C4-2B (cell line): ENCODE measurements around the gene INS.

Experiments
- H3K27ac ChIP-seq: fragments of 450-650 bp; 2 replicates; pipeline ENCODE4 v1.5.1; 2017
- CTCF ChIP-seq: fragments of 450-650 bp; conservative IDR thresholded peaks from 2 replicates; pipeline ENCODE4 v1.5.1; 2017; ENCODE audit warnings: mild to moderate bottlenecking
- ZFX ChIP-seq: fragments of 450-650 bp; IDR thresholded peaks from 2 replicates; pipeline ENCODE4 v1.6.1; 2017

Gene INS

GRCh38 chr11:2160736-2161259 is at the start of gene INS:
TSS of gene INS (minus strand) at chr11:2161209. CDS start at chr11:2160971, 238 bp downstream.
- H3K27ac ChIP-seq = no peak within 1 kb of the TSS
- TF ChIP-seq CTCF = no peak
- TF ChIP-seq ZFX = no peak

GRCh38 chr11:2210366-2211112 is 49.5 kb upstream of the INS start:
- H3K27ac ChIP-seq = no peak overlapping the region; the same call in 1 of the 2 replicates
- TF ChIP-seq CTCF (no peak), ZFX (no peak)

GRCh38 chr11:2209900-2210321 is 48.9 kb upstream of the INS start:
- no peak for TF ChIP-seq ZFX
- TF ChIP-seq CTCF = no peak
- no peak overlapping the region; the same call in 1 of the 2 replicates for H3K27ac ChIP-seq

GRCh38 chr11:2209370-2209801 is 48.4 kb upstream of the INS start:
- TF ChIP-seq CTCF (no peak), ZFX (no peak)
- H3K27ac ChIP-seq = no peak overlapping the region; the same call in 1 of the 2 replicates

- no peak for TF ChIP-seq ZFX
- no peak; the same call in 1 of the 2 replicates for TF ChIP-seq CTCF
- H3K27ac ChIP-seq = no peak overlapping the region; the same call in 1 of the 2 replicates
These were observed 47.8 kb upstream of the INS start for GRCh38 chr11:2208691-2209369.

GRCh38 chr11:2207773-2208621 is 47.0 kb upstream of the INS start:
- no peak overlapping the region; the same call in 1 of the 2 replicates for H3K27ac ChIP-seq
- TF ChIP-seq ZFX (no peak), CTCF (no peak)
